ENCODE measurements around the gene TTLL9.

DNA sequence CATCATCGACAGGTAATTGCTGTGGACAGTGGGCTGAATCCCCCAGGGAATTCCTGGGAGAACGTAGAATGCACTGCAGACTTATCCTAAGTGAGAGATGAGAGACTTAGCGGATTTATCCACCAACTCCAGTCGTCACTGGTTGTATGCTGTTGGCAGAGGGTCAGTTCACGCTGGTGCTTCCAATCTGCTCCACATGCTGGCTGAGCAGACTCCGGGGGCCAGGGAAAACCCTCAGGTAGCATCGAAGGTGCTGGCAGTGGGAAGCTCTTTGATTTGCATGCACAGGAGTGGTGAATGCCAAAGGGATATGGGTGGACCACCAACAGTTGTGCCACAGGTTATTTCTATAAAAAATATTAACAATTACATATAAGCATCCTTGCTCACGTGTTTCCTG, 20.2 kb downstream of the TTLL9 start:
- TF ChIP-seq POLR2AphosphoS5 (IDR thresholded peaks at IDR 0.05; ENCODE audit: borderline replicate concordance, low read depth, low read length) = no peak
- TF ChIP-seq EZH2 (IDR thresholded peaks at IDR 0.05) = no peak

Data from SK-N-MC (cell line).